Measurements from ENCODE around the gene HPSE2.
"Not testable (repeated sequence)": the region's sequence is repeated elsewhere in the genome, so short reads cannot be mapped to it uniquely, and the experiment has no call there.

Gene HPSE2

DNA sequence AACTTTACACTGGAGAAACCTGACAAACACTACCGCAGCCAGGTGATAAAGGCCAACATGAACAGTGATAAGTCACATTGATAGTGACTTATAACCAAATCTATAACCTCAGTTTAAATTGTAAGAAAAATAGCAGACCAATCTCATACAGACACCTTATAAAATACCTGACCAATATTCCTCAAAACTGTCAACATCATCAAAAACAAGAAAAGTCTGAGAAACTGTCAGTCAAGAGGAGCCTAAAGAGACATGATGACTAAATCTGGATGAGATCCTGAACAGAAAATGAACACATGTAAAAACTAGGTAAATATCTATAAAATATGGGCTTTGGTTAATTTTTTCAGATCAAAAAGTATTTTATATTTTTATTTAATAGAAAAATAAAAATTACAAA is 233.3 kb downstream of the HPSE2 start:
- DNase-seq: no peak

DNA sequence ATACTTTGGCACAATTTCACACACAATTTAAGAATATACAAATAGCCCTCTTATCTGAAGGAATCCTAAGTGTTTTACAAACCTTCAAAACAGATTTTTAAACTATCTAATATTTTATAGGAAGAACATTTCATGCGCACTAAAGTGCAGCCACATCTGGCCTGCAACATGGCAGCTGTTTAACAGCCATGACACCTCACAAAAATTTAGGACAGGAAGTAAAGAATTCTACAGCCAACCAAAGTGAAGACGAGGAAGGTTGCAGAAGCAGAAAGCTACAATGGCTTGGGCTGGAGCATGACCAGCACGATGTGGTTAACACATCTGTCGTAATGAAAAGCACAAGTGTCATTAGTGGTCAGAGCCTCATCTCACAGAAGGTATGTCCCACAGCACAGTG is 238.1 kb downstream of the HPSE2 start:
- no peak for DNase-seq

GRCh38 chr10:98994030-98994429 is 241.6 kb downstream of the HPSE2 start:
- DNase-seq: no peak

DNA sequence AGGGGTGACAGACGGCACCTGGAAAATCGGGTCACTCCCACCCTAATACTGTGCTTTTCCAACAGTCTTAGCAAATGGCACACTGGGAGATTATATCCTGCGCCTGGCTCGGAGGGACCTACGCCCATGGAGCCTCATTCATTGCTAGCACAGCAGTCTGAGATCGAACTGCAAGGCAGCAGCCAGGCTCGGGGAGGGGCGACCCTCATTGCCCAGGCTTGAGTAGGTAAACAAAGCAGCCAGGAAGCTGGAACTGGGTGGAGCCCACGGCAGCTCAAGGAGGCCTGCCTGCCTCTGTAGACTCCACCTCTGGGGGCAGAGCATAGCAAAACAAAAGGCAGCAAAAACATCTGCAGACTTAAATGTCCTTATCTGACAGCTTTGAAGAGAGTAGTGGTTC is 251.9 kb downstream of the HPSE2 start:
- DNase-seq: not testable (repeated sequence)

DNA sequence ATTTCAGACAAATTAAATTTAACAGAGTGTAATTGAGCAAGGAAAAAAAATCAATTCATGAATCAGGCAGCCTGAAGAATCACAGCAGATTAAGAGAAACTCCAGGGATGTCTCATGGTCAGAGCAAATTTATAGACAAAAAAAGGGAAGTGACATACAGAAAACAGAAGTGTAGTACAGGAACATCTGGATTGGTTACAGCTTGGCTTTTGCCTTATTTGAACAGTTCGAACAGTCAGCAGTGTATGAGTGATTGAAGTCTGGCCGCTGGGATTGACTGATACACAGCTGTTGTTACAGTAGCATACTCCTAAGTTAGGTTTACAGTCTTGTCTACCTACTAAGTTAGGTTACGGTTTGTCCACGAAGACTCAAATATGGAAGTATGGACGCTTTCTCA is 255.3 kb downstream of the HPSE2 start:
- DNase-seq: peak; percentile 2

GRCh38 chr10:98971464-98971863 is 264.2 kb downstream of the HPSE2 start:
- no peak for DNase-seq

DNA sequence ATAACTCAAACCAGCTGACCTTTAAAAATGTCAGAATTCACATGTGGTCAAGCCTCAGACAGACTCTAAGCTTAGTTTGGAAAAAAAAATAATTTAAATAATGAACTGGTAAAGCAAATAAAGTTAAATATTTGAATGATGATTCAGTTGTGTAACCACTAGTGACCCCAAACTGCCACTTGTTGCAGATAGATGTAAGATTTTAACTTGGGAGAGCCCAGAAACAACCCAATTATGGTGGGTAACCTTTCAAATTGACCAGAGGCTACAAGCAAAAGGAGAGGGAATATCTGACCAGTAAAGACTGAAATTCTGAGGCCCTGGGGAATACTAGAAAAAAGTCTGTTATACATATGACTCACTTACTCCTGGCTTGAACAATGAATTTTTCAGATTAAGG is 268.1 kb downstream of the HPSE2 start:
- no peak for DNase-seq

DNA sequence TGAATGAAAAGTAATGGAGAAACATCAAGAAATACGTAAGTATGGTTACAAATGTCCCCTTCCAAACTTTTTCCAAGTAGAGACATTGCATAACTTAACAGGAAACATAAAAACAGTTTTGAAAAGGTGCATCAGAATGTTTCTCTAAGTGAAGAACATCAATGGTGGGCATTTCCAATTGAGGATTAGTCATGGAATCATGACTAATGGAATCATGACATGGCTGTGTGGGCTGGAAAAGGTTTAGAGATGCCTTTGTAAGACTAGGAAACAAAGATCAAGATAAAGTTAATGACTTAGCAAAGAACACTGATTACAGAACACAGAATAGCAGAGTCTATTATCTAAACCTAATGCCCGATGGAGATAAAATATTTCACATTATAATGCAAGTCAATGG is 272.0 kb downstream of the HPSE2 start:
- DNase-seq: no peak

DNA sequence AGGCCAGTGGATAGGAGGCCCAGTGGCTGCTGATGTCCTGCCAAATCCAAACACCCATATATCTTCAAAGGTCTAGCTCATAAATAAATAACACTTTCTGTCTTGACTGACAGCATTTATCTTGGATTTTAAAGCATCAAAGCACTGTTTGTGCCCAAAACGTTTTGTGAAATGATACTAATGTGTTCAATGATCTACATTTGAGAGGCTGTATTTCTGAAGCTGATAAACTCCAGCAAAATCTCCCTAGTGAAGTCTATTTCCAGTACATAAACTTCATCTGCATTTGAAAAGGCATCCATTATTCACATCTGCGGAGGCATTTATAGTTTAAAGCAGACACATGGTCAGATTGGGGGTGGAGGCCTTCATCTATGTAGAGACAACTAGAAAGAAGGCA is 276.3 kb downstream of the HPSE2 start:
- no peak for DNase-seq

GRCh38 chr10:98957801-98958200 is 277.9 kb downstream of the HPSE2 start:
- DNase-seq: no peak

- DNase-seq: no peak
These were observed 278.9 kb downstream of the HPSE2 start for GRCh38 chr10:98956576-98957260.

- DNase-seq: no peak
These were observed 282.4 kb downstream of the HPSE2 start for GRCh38 chr10:98953251-98953650.

- DNase-seq: no peak
These were observed 284.2 kb downstream of the HPSE2 start for GRCh38 chr10:98951269-98952000.

GRCh38 chr10:98950106-98950505 is 285.5 kb downstream of the HPSE2 start:
- DNase-seq: no peak

DNA sequence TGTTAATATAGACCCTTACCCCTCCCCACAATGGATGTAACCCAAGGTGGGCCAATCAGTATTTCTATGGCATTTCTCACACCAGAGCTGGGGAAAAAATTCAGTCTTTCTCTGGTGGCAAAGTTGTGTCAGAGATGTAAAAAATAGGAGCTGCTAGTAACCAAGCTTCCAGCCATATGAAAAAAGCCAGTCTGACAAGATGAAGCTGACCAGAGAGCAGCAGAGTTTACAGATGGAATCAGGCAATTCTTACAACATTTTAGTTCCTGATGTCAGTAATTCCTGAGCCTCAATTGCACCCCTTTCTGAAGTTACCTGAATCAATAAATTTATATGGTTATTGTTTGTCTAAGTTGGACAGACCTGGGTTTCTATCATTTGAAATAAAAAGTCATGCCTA is 286.3 kb downstream of the HPSE2 start:
- DNase-seq: no peak

DNA sequence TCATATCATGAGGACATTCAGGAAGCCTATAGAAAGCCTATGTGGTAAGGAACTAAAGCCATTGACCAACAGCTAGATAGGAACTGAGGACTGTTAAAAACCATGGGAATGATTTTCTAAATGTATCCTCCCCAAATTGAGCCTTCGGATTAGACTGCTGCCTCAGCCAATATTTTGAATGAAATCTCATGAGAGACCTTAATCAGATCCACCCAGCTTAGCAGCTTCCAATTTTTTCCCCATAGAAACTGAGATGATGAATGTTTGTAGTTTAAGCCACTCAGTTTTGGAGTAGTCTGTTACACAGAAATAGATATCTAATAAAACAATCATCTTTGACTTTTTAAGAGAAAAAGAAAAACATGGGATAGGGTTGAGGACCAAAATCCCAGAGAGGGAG is 292.0 kb downstream of the HPSE2 start:
- no peak for DNase-seq

- no peak for DNase-seq
These were observed 305.9 kb downstream of the HPSE2 start for GRCh38 chr10:98929709-98930108.

- DNase-seq: no peak
These were observed 310.0 kb downstream of the HPSE2 start for GRCh38 chr10:98925651-98926050.

- DNase-seq: no peak
These were observed 311.1 kb downstream of the HPSE2 start for GRCh38 chr10:98924526-98924925.

GRCh38 chr10:98921316-98921715 is 314.3 kb downstream of the HPSE2 start:
- no peak for DNase-seq

DNA sequence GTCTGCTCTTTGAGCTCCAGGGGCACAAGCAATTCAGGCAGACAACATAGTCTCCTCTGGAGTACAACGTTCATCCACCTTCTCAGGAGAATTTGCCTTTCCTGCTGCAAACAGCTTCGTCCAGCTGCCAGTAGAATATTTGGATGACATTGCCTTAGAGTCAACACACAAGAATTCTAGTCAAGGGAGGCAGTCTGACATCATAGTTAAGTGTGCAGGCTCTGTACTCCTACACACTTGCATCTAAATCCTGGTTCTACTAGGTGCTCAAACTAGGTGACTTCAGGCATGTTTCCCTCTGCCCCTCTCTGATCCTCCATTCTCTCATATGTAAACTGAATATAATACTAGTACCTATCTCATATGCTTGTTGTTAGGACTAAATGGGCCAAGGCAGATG is 314.8 kb downstream of the HPSE2 start:
- no peak for DNase-seq

- no peak for DNase-seq
These were observed 315.3 kb downstream of the HPSE2 start for GRCh38 chr10:98920360-98920759.

DNA sequence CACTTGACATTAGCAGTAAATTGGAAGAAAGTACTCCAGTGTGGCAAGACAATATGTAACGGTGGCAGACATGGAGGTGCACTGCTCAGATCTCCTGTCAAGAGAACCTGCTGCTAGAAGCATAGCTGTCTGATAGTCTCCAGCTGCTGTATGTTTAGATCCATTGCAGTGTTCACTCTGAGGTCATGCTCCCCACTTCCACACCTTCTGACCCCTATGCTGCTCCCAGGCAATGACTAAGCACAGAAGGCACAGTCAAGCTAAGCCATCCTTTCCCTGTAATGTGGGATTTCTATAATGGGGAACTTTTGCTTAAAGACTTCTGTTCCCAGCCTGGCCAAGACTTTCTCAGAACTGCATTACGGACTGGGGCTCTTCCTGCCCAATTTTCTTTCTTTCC is 315.8 kb downstream of the HPSE2 start:
- no peak for DNase-seq

DNA sequence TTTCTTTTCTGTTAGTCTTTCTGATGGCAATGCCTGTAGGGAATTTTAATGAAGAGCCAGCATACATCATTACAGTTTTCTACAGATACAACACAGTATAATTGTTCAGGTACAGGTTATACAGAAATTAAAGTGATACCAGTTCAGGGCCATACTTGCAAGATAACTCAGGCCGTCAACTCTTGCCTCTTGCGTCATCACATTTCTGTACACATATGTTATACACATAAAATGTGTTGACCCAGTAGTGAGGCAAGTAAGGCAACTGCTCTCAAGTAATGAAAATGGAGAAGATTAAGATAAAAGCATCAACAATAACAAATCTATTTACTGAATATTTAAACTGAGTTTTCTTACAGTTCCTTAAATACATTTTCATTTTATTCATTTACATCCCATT is 317.8 kb downstream of the HPSE2 start:
- DNase-seq: no peak

Data from inflammatory macrophage treated with lipopolysaccharide for 4 hours (primary cell).